H1 (cell line): Measurements from ENCODE around the gene ANKFY1. TPM values are rescaled to one million over a fixed set of nuclear protein-coding genes. Genes with fewer than 3 reads are reported as not detected.

Experiments
- BCL11A ChIP-seq, 2 experiments: IDR thresholded peaks; one replicate each; pipeline ENCODE4 v1.6.1; 2011; ENCODE audit warnings: low read depth in 2 of 2, low read length in 2 of 2, mild to moderate bottlenecking in 2 of 2
- BRCA1 ChIP-seq: IDR thresholded peaks from 2 replicates; pipeline ENCODE4 v1.6.1; 2012; ENCODE audit warnings: low read depth, low read length, improper control_type of control experiment
- CBX8 ChIP-seq: fragments of 300-800, 300-1000 bp; sonication (generic); IDR thresholded peaks from 2 replicates; pipeline ENCODE4 v1.7.1; 2016; ENCODE audit warnings: low read depth, low read length, borderline replicate concordance
- CHD1 ChIP-seq: IDR thresholded peaks from 2 replicates; pipeline ENCODE4 v1.6.1; 2012; ENCODE audit warnings: low read depth, low read length, improper control_type of control experiment
- CTBP2 ChIP-seq: IDR thresholded peaks from 2 replicates; pipeline ENCODE4 v1.7.0; 2011; ENCODE audit warnings: borderline replicate concordance, mild to moderate bottlenecking, moderate library complexity, mixed read lengths, low read length; ENCODE audit not compliant: insufficient read depth, insufficient read length
- FOSL1 ChIP-seq: IDR thresholded peaks from 2 replicates; pipeline ENCODE4 v1.6.1; 2011; ENCODE audit warnings: mild to moderate bottlenecking, low read depth, low read length, moderate library complexity; ENCODE audit not compliant: insufficient read depth
- GTF2F1 ChIP-seq: IDR thresholded peaks from 2 replicates; pipeline ENCODE4 v1.6.1; 2012; ENCODE audit warnings: low read depth, low read length, improper control_type of control experiment, borderline replicate concordance
- HDAC6 ChIP-seq: IDR thresholded peaks from one replicate; pipeline ENCODE4 v1.7.1; 2012; ENCODE audit warnings: low read depth, mild to moderate bottlenecking, inconsistent platforms, low read length, moderate library complexity
- KDM5A ChIP-seq: fragments of 200-600 bp; IDR thresholded peaks from 2 replicates; pipeline ENCODE4 v1.7.1; 2012; ENCODE audit warnings: mild to moderate bottlenecking, low read length, inconsistent platforms, mixed read lengths
- POLR2A ChIP-seq, 2 experiments: IDR thresholded peaks; 1 replicate in 1 of 2; 2 replicates in 1 of 2; pipeline ENCODE4 v1.6.1; 2011; ENCODE audit warnings: low read depth in 2 of 2, low read length in 2 of 2, mild to moderate bottlenecking in 2 of 2; ENCODE audit errors: control extremely low read depth in 1 of 2
- RFX5 ChIP-seq: IDR thresholded peaks from 2 replicates; pipeline ENCODE4 v1.6.1; 2011; ENCODE audit warnings: low read depth, low read length, improper control_type of control experiment, borderline replicate concordance
- SIRT6 ChIP-seq: IDR thresholded peaks from one replicate; pipeline ENCODE4 v1.7.1; 2012; ENCODE audit warnings: low read length, inconsistent platforms
- SP1 ChIP-seq: IDR thresholded peaks from 2 replicates; pipeline ENCODE4 v1.6.1; 2011; ENCODE audit warnings: low read depth, low read length
- SP2 ChIP-seq: IDR thresholded peaks from 2 replicates; pipeline ENCODE4 v1.6.1; 2012; ENCODE audit warnings: mild to moderate bottlenecking, low read length, inconsistent platforms
- TCF12 ChIP-seq: IDR thresholded peaks from 2 replicates; pipeline ENCODE4 v1.6.1; 2011; ENCODE audit warnings: low read depth, mild to moderate bottlenecking, low read length
- ZNF274 ChIP-seq: IDR thresholded peaks from 2 replicates; pipeline ENCODE4 v1.7.0; 2012; ENCODE audit warnings: low read length, borderline replicate concordance; ENCODE audit errors: extremely low read depth
- polyA plus RNA-seq, 7 experiments: library from polyadenylated mRNA; depleted of rRNA in 3 of 7; stranded (reverse) in 5 of 7; unstranded in 2 of 7; fragments of >200 nt in 5 of 7; fragments of 200-250 nt in 2 of 7; gene quantifications; 1 replicate in 5 of 7; 2 replicates in 1 of 7; 4 replicates in 1 of 7; pipeline versions ENCODE4 v1.2.1 to v1.2.3, GENCODE V29; 2011 to 2013; ENCODE audit warnings: missing spikeins in 2 of 7, mixed read lengths in 2 of 7
- total RNA-seq: library from RNA; stranded (reverse); fragmentation: NEBNext Ultra II Directional; extraction: Animal tissue kit (Norgen Biotek cat#: 25700); gene quantifications from 2 replicates; pipeline ENCODE4 v1.2.1, GENCODE V29; 2021
- TF ChIP-seq, protein P1 (sequence below), 3 experiments: IDR thresholded peaks; 1 replicate in 2 of 3; 2 replicates in 1 of 3; pipeline versions ENCODE4 v1.5.1 to v1.6.1; 2011; ENCODE audit warnings: low read length in 3 of 3, mild to moderate bottlenecking in 3 of 3, inconsistent platforms in 2 of 3, low read depth in 1 of 3, moderate library complexity in 1 of 3; ENCODE audit not compliant: insufficient read depth in 1 of 3; ENCODE audit errors: control extremely low read depth in 1 of 3

Gene ANKFY1
- total and polyA plus RNA-seq, 2 of the 8 experiments (the other 6 are each of a cell fraction or from before 2014, with no cell fraction given), result 28.3 to 45.3 TPM

- TF ChIP-seq KDM5A (peak; percentile 88; the same call in 1 of the 2 replicates), BCL11A (IDR thresholded peaks at IDR 0.05; ENCODE audit: low read depth in 2 of 2, low read length in 2 of 2) (no peak), CBX8 (no peak), SP2 (no peak), ZNF274 (no peak), TCF12 (no peak), FOSL1 (no peak), SP1 (no peak), HDAC6 (no peak), POLR2A (IDR thresholded peaks at IDR 0.05; ENCODE audit: control extremely low read depth in 1 of 2, low read depth in 2 of 2, low read length in 2 of 2) (peak; percentile 65 to 91), CTBP2 (no peak), RFX5 (no peak), GTF2F1 (peak; percentile 44; the same call in 1 of the 2 replicates), SIRT6 (no peak), BRCA1 (peak; percentile 99), CHD1 (no peak)
- TF ChIP-seq, protein P1, sequence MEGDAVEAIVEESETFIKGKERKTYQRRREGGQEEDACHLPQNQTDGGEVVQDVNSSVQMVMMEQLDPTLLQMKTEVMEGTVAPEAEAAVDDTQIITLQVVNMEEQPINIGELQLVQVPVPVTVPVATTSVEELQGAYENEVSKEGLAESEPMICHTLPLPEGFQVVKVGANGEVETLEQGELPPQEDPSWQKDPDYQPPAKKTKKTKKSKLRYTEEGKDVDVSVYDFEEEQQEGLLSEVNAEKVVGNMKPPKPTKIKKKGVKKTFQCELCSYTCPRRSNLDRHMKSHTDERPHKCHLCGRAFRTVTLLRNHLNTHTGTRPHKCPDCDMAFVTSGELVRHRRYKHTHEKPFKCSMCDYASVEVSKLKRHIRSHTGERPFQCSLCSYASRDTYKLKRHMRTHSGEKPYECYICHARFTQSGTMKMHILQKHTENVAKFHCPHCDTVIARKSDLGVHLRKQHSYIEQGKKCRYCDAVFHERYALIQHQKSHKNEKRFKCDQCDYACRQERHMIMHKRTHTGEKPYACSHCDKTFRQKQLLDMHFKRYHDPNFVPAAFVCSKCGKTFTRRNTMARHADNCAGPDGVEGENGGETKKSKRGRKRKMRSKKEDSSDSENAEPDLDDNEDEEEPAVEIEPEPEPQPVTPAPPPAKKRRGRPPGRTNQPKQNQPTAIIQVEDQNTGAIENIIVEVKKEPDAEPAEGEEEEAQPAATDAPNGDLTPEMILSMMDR (IDR thresholded peaks at IDR 0.05; ENCODE audit: control extremely low read depth in 1 of 3, insufficient read depth in 1 of 3, low read depth in 1 of 3, low read length in 3 of 3), result no peak
Observed at GRCh38 chr17:4263282-4264215, at the start of gene ANKFY1 (continued).
